Upper lobe of left lung (tissue), 4 donors: Measurements from ENCODE around the gene DPYSL3.

Source experiments
- POLR2A ChIP-seq, 4 donors: fragments of 450-650 bp; IDR thresholded peaks; one replicate each; pipeline ENCODE4 v1.5.1; 2016 to 2017; ENCODE audit warnings: antibody characterized with exemption in 4 of 4, mild to moderate bottlenecking in 2 of 4
- TF ChIP-seq, protein P1 (sequence below), 6 experiments: fragments of 450-650 bp in 4 of 6; fragments of 200-600 bp in 2 of 6; sonication (generic) in 2 of 6; IDR thresholded peaks; one replicate each; pipeline ENCODE4 v1.5.1; 2016 to 2019; ENCODE audit warnings: antibody characterized with exemption in 6 of 6

GRCh38 chr5:147359101-147359500, 150.8 kb downstream of the DPYSL3 start:
- TF ChIP-seq, protein P1, sequence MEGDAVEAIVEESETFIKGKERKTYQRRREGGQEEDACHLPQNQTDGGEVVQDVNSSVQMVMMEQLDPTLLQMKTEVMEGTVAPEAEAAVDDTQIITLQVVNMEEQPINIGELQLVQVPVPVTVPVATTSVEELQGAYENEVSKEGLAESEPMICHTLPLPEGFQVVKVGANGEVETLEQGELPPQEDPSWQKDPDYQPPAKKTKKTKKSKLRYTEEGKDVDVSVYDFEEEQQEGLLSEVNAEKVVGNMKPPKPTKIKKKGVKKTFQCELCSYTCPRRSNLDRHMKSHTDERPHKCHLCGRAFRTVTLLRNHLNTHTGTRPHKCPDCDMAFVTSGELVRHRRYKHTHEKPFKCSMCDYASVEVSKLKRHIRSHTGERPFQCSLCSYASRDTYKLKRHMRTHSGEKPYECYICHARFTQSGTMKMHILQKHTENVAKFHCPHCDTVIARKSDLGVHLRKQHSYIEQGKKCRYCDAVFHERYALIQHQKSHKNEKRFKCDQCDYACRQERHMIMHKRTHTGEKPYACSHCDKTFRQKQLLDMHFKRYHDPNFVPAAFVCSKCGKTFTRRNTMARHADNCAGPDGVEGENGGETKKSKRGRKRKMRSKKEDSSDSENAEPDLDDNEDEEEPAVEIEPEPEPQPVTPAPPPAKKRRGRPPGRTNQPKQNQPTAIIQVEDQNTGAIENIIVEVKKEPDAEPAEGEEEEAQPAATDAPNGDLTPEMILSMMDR (IDR thresholded peaks at IDR 0.05) = no peak
- no peak for TF ChIP-seq POLR2A (IDR thresholded peaks at IDR 0.05)
